ENCODE results near the gene KRT76.

GRCh38 chr12:52782502-52782901 lies 5.4 kb upstream of the KRT76 start:
- TF ChIP-seq CTCF (IDR thresholded peaks at IDR 0.05) (no peak), POLR2A (IDR thresholded peaks at IDR 0.05) (no peak)

Measured in uterus (tissue), 2 donors.